Measurements from ENCODE around the gene NUTM2G.
"Not testable (repeated sequence)": the region's sequence is repeated elsewhere in the genome, so short reads cannot be mapped to it uniquely, and the experiment has no call there.

GRCh38 chr9:96904947-96905722, 23.5 kb upstream of the NUTM2G start:
- TF ChIP-seq POLR2A (IDR thresholded peaks at IDR 0.05), result not testable (repeated sequence)
- TF ChIP-seq, protein P1, sequence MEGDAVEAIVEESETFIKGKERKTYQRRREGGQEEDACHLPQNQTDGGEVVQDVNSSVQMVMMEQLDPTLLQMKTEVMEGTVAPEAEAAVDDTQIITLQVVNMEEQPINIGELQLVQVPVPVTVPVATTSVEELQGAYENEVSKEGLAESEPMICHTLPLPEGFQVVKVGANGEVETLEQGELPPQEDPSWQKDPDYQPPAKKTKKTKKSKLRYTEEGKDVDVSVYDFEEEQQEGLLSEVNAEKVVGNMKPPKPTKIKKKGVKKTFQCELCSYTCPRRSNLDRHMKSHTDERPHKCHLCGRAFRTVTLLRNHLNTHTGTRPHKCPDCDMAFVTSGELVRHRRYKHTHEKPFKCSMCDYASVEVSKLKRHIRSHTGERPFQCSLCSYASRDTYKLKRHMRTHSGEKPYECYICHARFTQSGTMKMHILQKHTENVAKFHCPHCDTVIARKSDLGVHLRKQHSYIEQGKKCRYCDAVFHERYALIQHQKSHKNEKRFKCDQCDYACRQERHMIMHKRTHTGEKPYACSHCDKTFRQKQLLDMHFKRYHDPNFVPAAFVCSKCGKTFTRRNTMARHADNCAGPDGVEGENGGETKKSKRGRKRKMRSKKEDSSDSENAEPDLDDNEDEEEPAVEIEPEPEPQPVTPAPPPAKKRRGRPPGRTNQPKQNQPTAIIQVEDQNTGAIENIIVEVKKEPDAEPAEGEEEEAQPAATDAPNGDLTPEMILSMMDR (IDR thresholded peaks at IDR 0.05), result not testable (repeated sequence)
